HepG2 (cell line): Measurements from ENCODE around the gene ARHGAP30. TPM values are rescaled to one million over a fixed set of nuclear protein-coding genes. Genes with fewer than 3 reads are reported as not detected.

Experiments used
- ATF1 ChIP-seq: IDR thresholded peaks from 2 replicates; pipeline ENCODE4 v1.6.1; 2016; ENCODE audit warnings: mild to moderate bottlenecking, control low read depth
- EEA1 ChIP-seq: sonication (generic); formaldehyde crosslinking; IDR thresholded peaks from 2 replicates; pipeline ENCODE4 v1.5.1; 2020; ENCODE audit warnings: mild to moderate bottlenecking, missing genetic modification reagents, borderline replicate concordance
- MXD3 ChIP-seq: IDR thresholded peaks from 2 replicates; pipeline ENCODE4 v1.6.1; 2016; ENCODE audit warnings: mild to moderate bottlenecking, missing biosample characterization, missing genetic modification reagents
- PAXIP1 ChIP-seq: sonication (generic); formaldehyde crosslinking; conservative IDR thresholded peaks from 2 replicates; pipeline ENCODE4 v1.4.0; 2020; ENCODE audit warnings: mild to moderate bottlenecking, missing genetic modification reagents, moderate library complexity
- SALL2 ChIP-seq: sonication (generic); formaldehyde crosslinking; IDR thresholded peaks from 2 replicates; pipeline ENCODE4 v1.8.1; 2023; ENCODE audit warnings: mild to moderate bottlenecking, missing genetic modification reagents, inconsistent platforms
- SPEN ChIP-seq: sonication (generic); formaldehyde crosslinking; IDR thresholded peaks from 2 replicates; pipeline ENCODE4 v1.5.1; 2020; ENCODE audit warnings: low read depth, mild to moderate bottlenecking, missing genetic modification reagents
- SSRP1 ChIP-seq: IDR thresholded peaks from 2 replicates; pipeline ENCODE4 v1.6.1; 2016; ENCODE audit warnings: control low read depth
- ZNF274 ChIP-seq: sonication (generic); formaldehyde crosslinking; IDR thresholded peaks from 2 replicates; pipeline ENCODE4 v1.5.1; 2020; ENCODE audit warnings: mild to moderate bottlenecking, missing genetic modification reagents
- ZNF318 ChIP-seq: sonication (generic); formaldehyde crosslinking; IDR thresholded peaks from 2 replicates; pipeline ENCODE4 v1.4.0; 2020; ENCODE audit warnings: mild to moderate bottlenecking, missing genetic modification reagents
- ZNF577 ChIP-seq: sonication (generic); formaldehyde crosslinking; IDR thresholded peaks from 2 replicates; pipeline ENCODE4 v1.4.0; 2020; ENCODE audit warnings: mild to moderate bottlenecking, low read depth, missing genetic modification reagents, borderline replicate concordance
- ZNF704 ChIP-seq: sonication (generic); formaldehyde crosslinking; IDR thresholded peaks from 2 replicates; pipeline ENCODE4 v1.8.1; 2023; ENCODE audit warnings: mild to moderate bottlenecking, inconsistent platforms, moderate library complexity, missing genetic modification reagents, borderline replicate concordance
- ZNF800 ChIP-seq: sonication (generic); formaldehyde crosslinking; IDR thresholded peaks from 2 replicates; pipeline ENCODE4 v1.4.0; 2020; ENCODE audit warnings: missing genetic modification reagents
- polyA plus RNA-seq, 8 experiments: library from polyadenylated mRNA; depleted of rRNA in 3 of 8; stranded (reverse) in 7 of 8; unstranded in 1 of 8; fragments of >200 nt; fragmentation: Illumina TruSeq in 4 of 8; extraction: Trizol in 4 of 8; gene quantifications; 2 replicates each; pipeline versions ENCODE4 v1.2.1 to v1.2.3, GENCODE V29; 2011 to 2016; ENCODE audit warnings: low read depth in 4 of 8, missing spikeins in 1 of 8, mixed read lengths in 1 of 8; ENCODE audit not compliant: insufficient read depth in 1 of 8
- total RNA-seq, 5 experiments: library from RNA; depleted of rRNA; stranded (reverse); fragments of >200 nt; fragmentation: Illumina TruSeq; extraction: Trizol; gene quantifications; 2 replicates each; pipeline ENCODE4 v1.2.3, GENCODE V29; 2016; ENCODE audit warnings: low read depth in 1 of 5

The ARHGAP30 gene
- total and polyA plus RNA-seq, 2 of the 13 experiments (the other 11 are each of a cell fraction or from before 2014, with no cell fraction given) = 0.13 to 0.20 TPM

- TF ChIP-seq MXD3 (CRISPR knock-in tag) (peak; percentile 69), PAXIP1 (CRISPR knock-in tag) (no peak), ZNF800 (CRISPR knock-in tag) (peak; percentile 51; the same call in 1 of the 2 replicates), ZNF704 (CRISPR knock-in tag) (peak; percentile 87; the same call in 1 of the 2 replicates), ZNF577 (no peak), SSRP1 (no peak), EEA1 (CRISPR knock-in tag) (no peak), ATF1 (CRISPR knock-in tag) (peak; percentile 63; the same call in 1 of the 2 replicates), SALL2 (CRISPR knock-in tag) (0 out of 2 replicates have a peak, but pooled peaks have one; percentile 41), ZNF274 (no peak), SPEN (CRISPR knock-in tag) (no peak; the same call in 1 of the 2 replicates), ZNF318 (CRISPR knock-in tag) (no peak)
These were observed 48.3 kb downstream of the ARHGAP30 start (continued) for GRCh38 chr1:161021165-161021969.
